ENCODE results near the gene RNF186. TPM values are rescaled to one million over a fixed set of nuclear protein-coding genes. Genes with fewer than 3 reads are reported as not detected.

Gene RNF186
- not detected in 2 replicates for total RNA-seq

GRCh38 chr1:19814681-19815503 is at the start of gene RNF186:
Gene RNF186 (minus strand): TSS chr1:19815283. CDS start chr1:19815101, 182 bp downstream.

GRCh38 chr1:19799230-19800075 is 15.6 kb downstream of the RNF186 start, which contains the start of gene TMCO4:
Gene TMCO4 (minus strand): TSS chr1:19799916. CDS start chr1:19780758, 19,158 bp downstream.

Other genes with a start within 250 kb of the RNF186 start
- 36.4 and 51.0 TPM in 2 replicates for gene NBL1, start 171.0 kb downstream of the RNF186 start, total RNA-seq
- under 0.01 TPM in 1 of 2 replicates, not detected in the other for gene HTR6, start 150.4 kb downstream of the RNF186 start, total RNA-seq
- 12.6 and 12.7 TPM in 2 replicates for gene TMCO4, start 15.4 kb downstream of the RNF186 start, total RNA-seq
- gene OTUD3, start 67.1 kb upstream of the RNF186 start, total RNA-seq = 3.6 and 5.3 TPM in 2 replicates
- gene PLA2G2E, start 108.3 kb upstream of the RNF186 start, total RNA-seq = not detected in 2 replicates
- not detected in 2 replicates for gene PLA2G2A, start 164.3 kb upstream of the RNF186 start, total RNA-seq

Measured in vein endothelial cell (primary cell).